Trophoblast cell (in vitro differentiated cells and primary cell): ENCODE results near the gene KCNT1.

Experiments used
- DNase-seq, 2 donors: peaks; one replicate each; pipeline ENCODE4 v3.0.0-alpha.2; 2016
- H2AFZ ChIP-seq: 2 replicates; pipeline ENCODE4 v1.6.1; 2013; ENCODE audit warnings: low read length, moderate library complexity, mild to moderate bottlenecking; ENCODE audit not compliant: insufficient read depth, poor library complexity
- H2AK5ac ChIP-seq: 2 replicates; pipeline ENCODE4 v1.6.1; 2013; ENCODE audit warnings: mild to moderate bottlenecking, low read length
- H2BK120ac ChIP-seq: 2 replicates; pipeline ENCODE4 v1.6.1; 2013; ENCODE audit warnings: low read length, mild to moderate bottlenecking, moderate library complexity; ENCODE audit not compliant: insufficient read depth, poor library complexity
- H2BK12ac ChIP-seq: 2 replicates; pipeline ENCODE4 v1.6.1; 2013; ENCODE audit warnings: mild to moderate bottlenecking, low read length, moderate library complexity
- H2BK5ac ChIP-seq: 2 replicates; pipeline ENCODE4 v1.6.1; 2013; ENCODE audit warnings: low read length, low read depth, moderate library complexity, mild to moderate bottlenecking; ENCODE audit not compliant: poor library complexity
- H3K14ac ChIP-seq: 2 replicates; pipeline ENCODE4 v1.6.1; 2013; ENCODE audit warnings: mild to moderate bottlenecking, low read length
- H3K18ac ChIP-seq: 2 replicates; pipeline ENCODE4 v1.6.1; 2013; ENCODE audit warnings: mild to moderate bottlenecking, low read length
- H3K23ac ChIP-seq: 2 replicates; pipeline ENCODE4 v1.6.1; 2013; ENCODE audit warnings: low read length
- H3K27ac ChIP-seq: 2 replicates; pipeline ENCODE4 v1.5.1; 2013; ENCODE audit warnings: low read depth, mild to moderate bottlenecking, inconsistent platforms, low read length, moderate library complexity
- H3K27me3 ChIP-seq: 2 replicates; pipeline ENCODE4 v1.6.1; 2013; ENCODE audit warnings: inconsistent platforms, mild to moderate bottlenecking, low read length, moderate library complexity; ENCODE audit not compliant: insufficient read depth
- H3K36me3 ChIP-seq, 2 experiments: 1 replicate in 1 of 2; 2 replicates in 1 of 2; pipeline ENCODE4 v1.6.1; 2013; ENCODE audit warnings: low read length in 2 of 2, mild to moderate bottlenecking in 2 of 2, moderate library complexity in 1 of 2; ENCODE audit not compliant: insufficient read depth in 2 of 2, control insufficient read depth in 1 of 2
- H3K4ac ChIP-seq: 2 replicates; pipeline ENCODE4 v1.6.1; 2013; ENCODE audit warnings: low read depth, mild to moderate bottlenecking, low read length, moderate library complexity
- H3K4me1 ChIP-seq, 2 experiments: 1 replicate in 1 of 2; 2 replicates in 1 of 2; pipeline ENCODE4 v1.6.1; 2013; ENCODE audit warnings: low read length in 2 of 2, mild to moderate bottlenecking in 2 of 2, moderate library complexity in 1 of 2; ENCODE audit not compliant: insufficient read depth in 2 of 2, control insufficient read depth in 1 of 2
- H3K4me2 ChIP-seq: 2 replicates; pipeline ENCODE4 v1.6.1; 2013; ENCODE audit warnings: inconsistent platforms, mild to moderate bottlenecking, low read length, moderate library complexity
- H3K4me3 ChIP-seq: 2 replicates; pipeline ENCODE4 v1.5.1; 2013; ENCODE audit warnings: mild to moderate bottlenecking, low read depth, low read length, inconsistent platforms
- H3K79me1 ChIP-seq: one replicate; pipeline ENCODE4 v1.6.1; 2013; ENCODE audit warnings: low read length
- H3K79me2 ChIP-seq: 2 replicates; pipeline ENCODE4 v1.6.1; 2013; ENCODE audit warnings: low read length, mild to moderate bottlenecking; ENCODE audit not compliant: control insufficient read depth, insufficient read depth, poor library complexity
- H3K9ac ChIP-seq: 2 replicates; pipeline ENCODE4 v1.6.1; 2013; ENCODE audit warnings: mild to moderate bottlenecking, low read length
- H3K9me3 ChIP-seq: 2 replicates; pipeline ENCODE4 v1.6.1; 2013; ENCODE audit warnings: low read depth, mild to moderate bottlenecking, control low read depth, inconsistent platforms, low read length; ENCODE audit not compliant: insufficient read depth
- H4K12ac ChIP-seq: 2 replicates; pipeline ENCODE4 v1.6.1; 2013; ENCODE audit warnings: low read depth, mild to moderate bottlenecking, low read length, moderate library complexity
- H4K8ac ChIP-seq: 2 replicates; pipeline ENCODE4 v1.6.1; 2013; ENCODE audit warnings: low read depth, mild to moderate bottlenecking, low read length, moderate library complexity
- H4K91ac ChIP-seq: one replicate; pipeline ENCODE4 v1.6.1; 2013; ENCODE audit warnings: low read depth, mild to moderate bottlenecking, low read length, moderate library complexity
- WGBS: extraction: QIAGEN DNeasy Blood & Tissue Kit; methylation state at CpG from one replicate; pipeline ENCODE4 v1.1.7; 2013; ENCODE audit warnings: missing lambda C conversion rate; ENCODE audit not compliant: insufficient read length, insufficient coverage; ENCODE audit errors: extremely low coverage; 5-methylcytosine and 5-hydroxymethylcytosine counted together

The KCNT1 gene

GRCh38 chr9:135789838-135790291 is 87.9 kb downstream of the KCNT1 start:
- Histone ChIP-seq H4K91ac (no peak overlapping the region), H3K27ac (no peak overlapping the region), H4K12ac (no peak overlapping the region), H3K9ac (no peak overlapping the region), H4K8ac (no peak overlapping the region), H3K18ac (no peak overlapping the region), H2BK120ac (no peak overlapping the region), H3K9me3 (peaks cover 7% of the 10 kb centered on the region), H3K79me2 (no peaks in the 10 kb centered on the region), H3K4me1 (no peaks in the 10 kb centered on the region), H3K27me3 (no peaks in the 10 kb centered on the region), H3K4me2 (no peak overlapping the region), H3K4ac (no peak overlapping the region), H2AFZ (no peak overlapping the region), H2BK5ac (no peak overlapping the region), H2AK5ac (no peak overlapping the region), H3K14ac (no peak overlapping the region), H2BK12ac (no peak overlapping the region), H3K79me1 (no peaks in the 10 kb centered on the region), H3K4me3 (no peak overlapping the region), H3K23ac (no peak overlapping the region), H3K36me3 (no peaks in the 10 kb centered on the region)
- WGBS, result no CpG with 5 or more reads among the region's 13 CpGs
- DNase-seq, result no peak

GRCh38 chr9:135790356-135790755 is 88.4 kb downstream of the KCNT1 start:
- Histone ChIP-seq H3K23ac (no peak overlapping the region), H3K9ac (no peak overlapping the region), H3K4me1 (no peaks in the 10 kb centered on the region), H2AK5ac (no peak overlapping the region), H3K27me3 (no peaks in the 10 kb centered on the region), H3K4me2 (no peak overlapping the region), H2BK120ac (no peak overlapping the region), H3K4me3 (no peak overlapping the region), H3K18ac (no peak overlapping the region), H3K9me3 (peaks cover 7% of the 10 kb centered on the region), H3K79me2 (no peaks in the 10 kb centered on the region), H2BK12ac (no peak overlapping the region), H3K14ac (no peak overlapping the region), H4K8ac (no peak overlapping the region), H3K27ac (no peak overlapping the region), H3K4ac (no peak overlapping the region), H2AFZ (no peak overlapping the region), H3K36me3 (no peaks in the 10 kb centered on the region), H4K12ac (no peak overlapping the region), H4K91ac (no peak overlapping the region), H2BK5ac (no peak overlapping the region), H3K79me1 (no peaks in the 10 kb centered on the region)
- WGBS, result no CpG with 5 or more reads among the region's 10 CpGs
- no peak for DNase-seq

DNA sequence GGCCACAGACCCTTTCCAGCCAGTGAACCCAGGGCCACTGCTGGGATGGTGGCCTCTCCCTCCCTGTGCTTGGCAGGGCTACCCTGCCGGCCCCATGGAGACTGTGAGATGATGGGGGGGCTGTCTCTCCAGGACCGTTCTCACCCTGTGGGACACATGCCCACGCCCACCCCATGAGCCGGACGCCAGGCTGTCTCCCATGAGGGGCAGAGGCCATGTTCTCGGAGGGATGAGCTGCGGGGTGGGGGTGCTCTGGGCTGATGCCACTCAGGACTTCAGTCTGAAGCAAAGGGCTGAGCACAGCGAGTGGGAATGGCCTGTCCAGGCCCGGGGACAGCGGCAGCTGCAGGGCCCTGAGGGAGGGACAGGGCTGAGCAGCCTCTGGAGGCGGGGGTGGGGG is 88.9 kb downstream of the KCNT1 start:
- H3K4ac ChIP-seq, result no peak overlapping the region
- no peak overlapping the region for H3K23ac ChIP-seq
- no peaks in the 10 kb centered on the region for H3K36me3 ChIP-seq
- H3K79me1 ChIP-seq, result no peaks in the 10 kb centered on the region
- DNase-seq, result no peak
- H3K79me2 ChIP-seq, result no peaks in the 10 kb centered on the region
- H2BK5ac ChIP-seq, result no peak overlapping the region
- no peak overlapping the region for H2BK120ac ChIP-seq
- H3K9ac ChIP-seq, result no peak overlapping the region
- no CpG with 5 or more reads among the region's 11 CpGs for WGBS
- H2AK5ac ChIP-seq, result no peak overlapping the region
- H3K4me3 ChIP-seq, result no peak overlapping the region
- no peak overlapping the region for H4K8ac ChIP-seq
- no peak overlapping the region for H3K14ac ChIP-seq
- no peak overlapping the region for H3K4me2 ChIP-seq
- no peak overlapping the region for H4K91ac ChIP-seq
- H2BK12ac ChIP-seq, result no peak overlapping the region
- H3K4me1 ChIP-seq, result no peaks in the 10 kb centered on the region
- no peak overlapping the region for H3K18ac ChIP-seq
- peaks cover 7% of the 10 kb centered on the region for H3K9me3 ChIP-seq
- no peak overlapping the region for H4K12ac ChIP-seq
- no peak overlapping the region for H2AFZ ChIP-seq
- H3K27ac ChIP-seq, result no peak overlapping the region
- no peaks in the 10 kb centered on the region for H3K27me3 ChIP-seq

DNA sequence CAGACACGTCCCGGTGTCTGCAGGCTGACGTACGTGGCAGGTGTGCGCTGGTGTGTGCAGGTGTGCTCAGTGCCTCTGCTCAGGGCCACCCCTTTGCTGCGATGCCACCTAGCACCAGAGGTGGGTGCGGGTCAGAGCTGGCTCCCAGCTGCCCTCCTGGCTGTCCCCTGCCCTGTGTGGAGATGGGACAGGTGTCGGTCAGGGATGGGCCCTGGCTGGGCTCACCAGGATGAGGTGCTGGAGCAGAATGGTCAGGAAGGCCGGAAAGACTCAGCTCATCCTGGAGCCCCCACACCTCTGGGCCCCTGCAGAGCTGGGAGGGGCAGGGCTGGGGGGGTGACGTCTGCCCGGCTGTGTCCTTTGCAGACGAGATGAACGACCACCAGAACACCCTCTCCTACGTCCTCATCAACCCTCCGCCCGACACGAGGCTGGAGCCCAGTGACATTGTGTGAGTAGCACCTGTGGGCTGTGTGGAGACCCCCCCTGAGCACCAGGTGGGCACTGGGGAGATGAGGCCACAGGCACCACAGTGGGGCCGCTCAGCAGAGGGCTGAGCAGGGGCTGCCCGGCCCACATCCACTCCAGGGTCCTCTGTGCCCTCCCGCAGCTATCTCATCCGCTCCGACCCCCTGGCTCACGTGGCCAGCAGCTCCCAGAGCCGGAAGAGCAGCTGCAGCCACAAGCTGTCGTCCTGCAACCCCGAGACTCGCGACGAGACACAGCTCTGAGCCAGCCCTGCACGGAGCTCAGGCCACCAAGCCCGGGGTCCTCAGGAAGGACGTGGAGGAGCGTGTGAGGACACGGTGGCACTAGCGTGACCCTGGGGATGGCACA is 89.7 kb downstream of the KCNT1 start:
- WGBS, result no CpG with 5 or more reads among the region's 35 CpGs
- no peak for DNase-seq
- Histone ChIP-seq H4K91ac (no peak overlapping the region), H2AK5ac (no peak overlapping the region), H3K36me3 (no peaks in the 10 kb centered on the region), H3K18ac (no peak overlapping the region), H3K4me3 (peak overlapping the region; percentile 1), H3K4me1 (no peaks in the 10 kb centered on the region), H3K14ac (no peak overlapping the region), H4K12ac (no peak overlapping the region), H2BK120ac (no peak overlapping the region), H3K4me2 (no peak overlapping the region), H2BK12ac (no peak overlapping the region), H3K9me3 (peaks cover 7% of the 10 kb centered on the region), H2AFZ (no peak overlapping the region), H4K8ac (no peak overlapping the region), H3K4ac (no peak overlapping the region), H3K23ac (no peak overlapping the region), H3K9ac (no peak overlapping the region), H3K79me1 (no peaks in the 10 kb centered on the region), H3K27ac (no peak overlapping the region), H3K27me3 (no peaks in the 10 kb centered on the region), H3K79me2 (no peaks in the 10 kb centered on the region), H2BK5ac (no peak overlapping the region)
